H1 (cell line): ENCODE measurements around the gene GMPR. TPM values are rescaled to one million over a fixed set of nuclear protein-coding genes. Genes with fewer than 3 reads are reported as not detected.

Experiments used
- CTCF ChIA-PET: fragments of 300-600 bp; sonication (Branson Sonifier 250); formaldehyde crosslinking; loops from one replicate; lab custom pipeline; 2021; ENCODE audit not compliant: partially characterized antibody; lab: Charles Lee
- POLR2A ChIA-PET: fragments of 300-600 bp; sonication (Branson Sonifier 250); formaldehyde crosslinking; loops from one replicate; lab custom pipeline; 2021; ENCODE audit warnings: inconsistent platforms; ENCODE audit not compliant: partially characterized antibody; lab: Charles Lee
- DNase-seq, 2 experiments: peaks; one replicate each; pipeline versions ENCODE4 v3.0.0 to v3.0.0-alpha.2; 2010 to 2022; ENCODE audit warnings: low spot score in 2 of 2, low read depth in 1 of 2, mixed read lengths in 1 of 2
- FAIRE-seq: peaks from 2 replicates; lab custom pipeline; 2011; peaks lifted over from hg19 to GRCh38; lab: Jason Lieb, UNC
- H2AFZ ChIP-seq: 2 replicates; pipeline ENCODE4 v1.8.1; 2012; ENCODE audit warnings: low read length, inconsistent platforms
- H2AK5ac ChIP-seq: 2 replicates; pipeline ENCODE4 v1.6.1; 2013; ENCODE audit warnings: low read depth, low read length
- H2BK120ac ChIP-seq: replicated peaks from 2 replicates; pipeline ENCODE3; 2013; ENCODE audit warnings: low read depth, low read length, inconsistent platforms
- H2BK12ac ChIP-seq: 2 replicates; pipeline ENCODE4 v1.6.1; 2013; ENCODE audit warnings: low read depth, low read length
- H2BK15ac ChIP-seq: 2 replicates; pipeline ENCODE4 v1.6.1; 2013; ENCODE audit warnings: low read length
- H2BK20ac ChIP-seq: 2 replicates; pipeline ENCODE4 v1.6.1; 2013; ENCODE audit warnings: low read length
- H2BK5ac ChIP-seq: 2 replicates; pipeline ENCODE4 v1.6.1; 2013; ENCODE audit warnings: low read depth, low read length
- H3K14ac ChIP-seq: 2 replicates; pipeline ENCODE4 v1.6.1; 2013; ENCODE audit warnings: inconsistent platforms; ENCODE audit not compliant: insufficient read length
- H3K18ac ChIP-seq: 2 replicates; pipeline ENCODE4 v1.6.1; 2013; ENCODE audit warnings: low read length; ENCODE audit errors: extremely low read depth
- H3K23ac ChIP-seq: 2 replicates; pipeline ENCODE4 v1.6.1; 2013; ENCODE audit warnings: inconsistent platforms; ENCODE audit not compliant: insufficient read length
- H3K23me2 ChIP-seq: 2 replicates; pipeline ENCODE4 v1.6.1; 2013; ENCODE audit warnings: low read depth, low read length
- H3K27ac ChIP-seq: 2 replicates; pipeline ENCODE4 v1.6.1; 2011; ENCODE audit warnings: low read depth, low read length, inconsistent platforms
- H3K27me3 ChIP-seq, 4 experiments: replicated peaks in 1 of 4; 1 replicate in 1 of 4; 2 replicates in 3 of 4; pipeline versions ENCODE4 v1.6.1 to v1.8.1; 2011 to 2013; ENCODE audit warnings: low read length in 3 of 4, mild to moderate bottlenecking in 3 of 4, inconsistent platforms in 2 of 4, mixed read lengths in 2 of 4, moderate library complexity in 1 of 4; ENCODE audit not compliant: control insufficient read depth in 3 of 4, insufficient read depth in 3 of 4; ENCODE audit errors: extremely low read depth in 1 of 4
- H3K36me3 ChIP-seq, 4 experiments: 2 replicates each; pipeline versions ENCODE4 v1.6.1 to v1.8.1; 2011 to 2013; ENCODE audit warnings: mild to moderate bottlenecking in 4 of 4, low read length in 3 of 4, moderate library complexity in 2 of 4, control low read depth in 1 of 4, inconsistent platforms in 1 of 4; ENCODE audit not compliant: insufficient read depth in 4 of 4, control insufficient read depth in 2 of 4
- H3K4ac ChIP-seq: replicated peaks from 2 replicates; pipeline ENCODE3; 2013; ENCODE audit warnings: low read length, low read depth, mixed read lengths, inconsistent platforms; ENCODE audit not compliant: insufficient read length
- H3K4me1 ChIP-seq, 4 experiments: replicated peaks in 1 of 4; 1 replicate in 1 of 4; 2 replicates in 3 of 4; pipeline versions ENCODE4 v1.6.1 to v1.8.1; 2011 to 2013; ENCODE audit warnings: low read length in 3 of 4, inconsistent platforms in 2 of 4, mixed read lengths in 1 of 4; ENCODE audit not compliant: insufficient read depth in 4 of 4, control insufficient read depth in 3 of 4
- H3K4me2 ChIP-seq, 2 experiments: 2 replicates each; pipeline versions ENCODE4 v1.6.1 to v1.8.1; 2011 to 2013; ENCODE audit warnings: low read depth in 2 of 2, low read length in 2 of 2, control low read depth in 1 of 2, inconsistent platforms in 1 of 2, mild to moderate bottlenecking in 1 of 2; ENCODE audit not compliant: insufficient read depth in 1 of 2
- H3K4me3 ChIP-seq, 4 experiments: fragments of 200-600, 300-600 bp in 1 of 4; sonication (generic), shearing (Covaris generic), sonication (Bioruptor Twin) in 1 of 4; 2 replicates each; pipeline versions ENCODE4 v1.5.1 to v1.8.1; 2011 to 2016; ENCODE audit warnings: low read length in 4 of 4, low read depth in 3 of 4, control low read depth in 2 of 4, inconsistent platforms in 2 of 4, mild to moderate bottlenecking in 2 of 4, mixed read lengths in 1 of 4, moderate library complexity in 1 of 4; ENCODE audit not compliant: insufficient read depth in 2 of 4; ENCODE audit errors: extremely low read depth in 1 of 4
- H3K56ac ChIP-seq: replicated peaks from 2 replicates; pipeline ENCODE3; 2013; ENCODE audit warnings: low read depth, mild to moderate bottlenecking, mixed read lengths, low read length, inconsistent platforms; ENCODE audit not compliant: insufficient read length
- H3K79me1 ChIP-seq: 2 replicates; pipeline ENCODE4 v1.6.1; 2013; ENCODE audit warnings: low read depth, low read length, control low read depth
- H3K79me2 ChIP-seq, 2 experiments: 2 replicates each; pipeline versions ENCODE4 v1.6.1 to v1.8.1; 2012 to 2013; ENCODE audit warnings: low read length in 2 of 2, mild to moderate bottlenecking in 2 of 2, inconsistent platforms in 1 of 2; ENCODE audit not compliant: insufficient read depth in 2 of 2, control insufficient read depth in 1 of 2
- H3K9ac ChIP-seq, 4 experiments: replicated peaks in 1 of 4; 1 replicate in 1 of 4; 2 replicates in 3 of 4; pipeline versions ENCODE4 v1.6.1 to v1.8.1; 2011 to 2013; ENCODE audit warnings: low read depth in 3 of 4, low read length in 3 of 4, control low read depth in 2 of 4, mild to moderate bottlenecking in 2 of 4, moderate library complexity in 2 of 4, inconsistent platforms in 1 of 4; ENCODE audit errors: extremely low read depth in 1 of 4
- H3K9me3 ChIP-seq, 2 experiments: 2 replicates each; pipeline versions ENCODE4 v1.6.1 to v1.8.1; 2012 to 2013; ENCODE audit warnings: mild to moderate bottlenecking in 2 of 2, moderate library complexity in 2 of 2, control low read depth in 1 of 2, inconsistent platforms in 1 of 2, low read depth in 1 of 2, low read length in 1 of 2, mixed read lengths in 1 of 2; ENCODE audit not compliant: insufficient read depth in 2 of 2
- H4K20me1 ChIP-seq, 2 experiments: replicated peaks in 1 of 2; 2 replicates each; pipeline versions ENCODE3 to v1.8.1; 2011 to 2013; ENCODE audit warnings: inconsistent platforms in 2 of 2, low read length in 2 of 2, mild to moderate bottlenecking in 1 of 2; ENCODE audit not compliant: insufficient read depth in 2 of 2, control insufficient read depth in 1 of 2
- H4K5ac ChIP-seq: 2 replicates; pipeline ENCODE4 v1.6.1; 2013; ENCODE audit warnings: low read length, low read depth, mixed read lengths, inconsistent platforms; ENCODE audit not compliant: insufficient read length
- H4K8ac ChIP-seq: 2 replicates; pipeline ENCODE4 v1.8.0; 2013; ENCODE audit warnings: mild to moderate bottlenecking, moderate library complexity, low read length, inconsistent platforms; ENCODE audit not compliant: insufficient read depth; ENCODE audit errors: extremely low read depth
- H4K91ac ChIP-seq: replicated peaks from 2 replicates; pipeline ENCODE3; 2013; ENCODE audit warnings: low read length, mixed read lengths, inconsistent platforms; ENCODE audit not compliant: insufficient read length
- CEBPB ChIP-seq: IDR thresholded peaks from 2 replicates; pipeline ENCODE4 v1.6.1; 2012; ENCODE audit warnings: low read depth, low read length
- CHD1 ChIP-seq: IDR thresholded peaks from 2 replicates; pipeline ENCODE4 v1.6.1; 2012; ENCODE audit warnings: low read depth, low read length, improper control_type of control experiment
- HDAC2 ChIP-seq, 2 experiments: fragments of 300-600 bp in 1 of 2; sonication (generic) in 1 of 2; IDR thresholded peaks; 2 replicates each; pipeline ENCODE4 v1.6.1; 2011 to 2012; ENCODE audit warnings: low read depth in 2 of 2, low read length in 2 of 2, mild to moderate bottlenecking in 2 of 2, moderate library complexity in 2 of 2, borderline replicate concordance in 1 of 2, inconsistent platforms in 1 of 2
- JUND ChIP-seq: IDR thresholded peaks from 2 replicates; pipeline ENCODE4 v1.6.1; 2011; ENCODE audit warnings: mild to moderate bottlenecking, improper control_type of control experiment, low read length
- POLR2AphosphoS5 ChIP-seq: IDR thresholded peaks from 2 replicates; pipeline ENCODE4 v1.6.1; 2011; ENCODE audit warnings: low read depth, low read length
- RAD21 ChIP-seq, 2 experiments: IDR thresholded peaks in 1 of 2; conservative IDR thresholded peaks in 1 of 2; 2 replicates each; pipeline ENCODE4 v1.6.1; 2011; ENCODE audit warnings: low read depth in 2 of 2, low read length in 2 of 2, improper control_type of control experiment in 1 of 2, inconsistent platforms in 1 of 2, mild to moderate bottlenecking in 1 of 2, moderate library complexity in 1 of 2
- RNF2 ChIP-seq: fragments of 200-900, 300-1000 bp; sonication (generic); IDR thresholded peaks from 2 replicates; pipeline ENCODE4 v1.7.1; 2016; ENCODE audit warnings: borderline replicate concordance, low read depth, mild to moderate bottlenecking, antibody characterized with exemption, low read length; ENCODE audit not compliant: poor library complexity, severe bottlenecking; ENCODE audit errors: missing control alignments
- SUZ12 ChIP-seq: fragments of 200-600 bp; sonication (generic); IDR thresholded peaks from 2 replicates; pipeline ENCODE4 v1.6.1; 2012; ENCODE audit warnings: mild to moderate bottlenecking, inconsistent platforms, low read length, moderate library complexity, mixed read lengths
- TCF12 ChIP-seq: IDR thresholded peaks from 2 replicates; pipeline ENCODE4 v1.6.1; 2011; ENCODE audit warnings: low read depth, mild to moderate bottlenecking, low read length
- YY1 ChIP-seq: IDR thresholded peaks from 2 replicates; pipeline ENCODE4 v1.6.1; 2011; ENCODE audit warnings: low read depth, mild to moderate bottlenecking, low read length
- WGBS, 2 experiments: shearing (Covaris generic) in 1 of 2; methylation state at CpG; one replicate each; pipeline versions ENCODE4 v1.1.6 to v1.1.7; 2013 to 2015; ENCODE audit warnings: low lambda C conversion rate in 2 of 2, mixed read lengths in 2 of 2, inconsistent platforms in 1 of 2, low coverage in 1 of 2, missing lambda C conversion rate in 1 of 2; ENCODE audit not compliant: insufficient replicate concordance in 2 of 2, insufficient coverage in 1 of 2, insufficient read length in 1 of 2; ENCODE audit errors: extremely low coverage in 1 of 2, missing lambda C conversion rate in 1 of 2; 5-methylcytosine and 5-hydroxymethylcytosine counted together
- polyA plus RNA-seq, 7 experiments: library from polyadenylated mRNA; depleted of rRNA in 3 of 7; stranded (reverse) in 5 of 7; unstranded in 2 of 7; fragments of >200 nt in 5 of 7; fragments of 200-250 nt in 2 of 7; gene quantifications; 1 replicate in 5 of 7; 2 replicates in 1 of 7; 4 replicates in 1 of 7; pipeline versions ENCODE4 v1.2.1 to v1.2.3, GENCODE V29; 2011 to 2013; ENCODE audit warnings: missing spikeins in 2 of 7, mixed read lengths in 2 of 7
- total RNA-seq: library from RNA; stranded (reverse); fragmentation: NEBNext Ultra II Directional; extraction: Animal tissue kit (Norgen Biotek cat#: 25700); gene quantifications from 2 replicates; pipeline ENCODE4 v1.2.1, GENCODE V29; 2021
- TF ChIP-seq, protein P1 (sequence below): IDR thresholded peaks from 2 replicates; pipeline ENCODE4 v1.6.1; 2011; ENCODE audit warnings: low read length, improper control_type of control experiment

GMPR gene
- total and polyA plus RNA-seq, 2 of the 8 experiments (the other 6 are each of a cell fraction or from before 2014, with no cell fraction given), result 0.99 to 1.2 TPM

DNA sequence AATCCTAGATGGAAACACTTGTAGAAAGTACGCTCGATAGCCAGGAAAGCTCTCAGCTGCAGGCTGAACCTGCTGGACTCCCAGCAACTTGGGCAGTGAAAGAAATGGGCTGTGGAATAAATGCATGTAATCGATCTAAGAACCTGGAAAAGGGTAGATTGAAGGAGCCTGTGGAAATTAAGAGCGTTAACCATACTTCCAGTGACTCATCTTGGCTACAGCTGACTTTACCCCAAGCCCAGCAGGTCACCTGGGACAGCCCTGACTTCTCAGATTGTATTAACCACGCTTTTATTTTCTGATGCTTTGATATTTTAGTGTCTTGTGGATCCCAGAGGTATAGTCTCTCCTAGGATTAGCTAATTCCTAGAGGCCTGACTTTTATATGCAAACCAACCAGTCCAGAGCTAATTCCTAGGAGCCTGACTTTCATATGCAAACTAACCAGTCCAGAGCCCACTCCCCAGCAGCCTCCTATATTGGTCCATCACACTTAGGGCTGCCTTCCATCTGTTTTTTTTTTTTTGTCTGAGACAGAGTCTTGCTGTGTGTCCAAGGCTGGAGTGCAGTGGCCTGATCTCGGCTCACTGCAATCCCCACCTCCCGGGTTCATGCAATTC, 86.3 kb downstream of the GMPR start:
- Histone ChIP-seq H3K27ac (no peak overlapping the region), H3K79me1 (no peaks in the 10 kb centered on the region; the same call in 1 of the 2 replicates), H2BK20ac (no peak overlapping the region), H4K20me1 (peaks cover 0 to 2% of the 10 kb centered on the region in 2 experiments), H3K4ac (no peak overlapping the region), H3K4me1 (peaks cover 6 to 14% (median 10%) of the 10 kb centered on the region in 4 experiments), H3K4me2 (peak overlapping the region in 1 of 2 experiments; percentile 43; a peak in 1 of 4 replicates), H4K8ac (no peak overlapping the region), H3K23me2 (no peaks in the 10 kb centered on the region), H3K18ac (no peak overlapping the region; the same call in 1 of the 2 replicates), H2BK12ac (no peak overlapping the region), H3K14ac (no peak overlapping the region), H3K4me3 (no peak overlapping the region), H4K5ac (no peak overlapping the region), H2BK5ac (no peak overlapping the region), H2BK15ac (no peak overlapping the region), H3K23ac (no peak overlapping the region), H3K9ac (peak overlapping the region in 1 of 4 experiments; percentile 38; a peak in 1 of 7 replicates), H3K79me2 (no peaks in the 10 kb centered on the region), H3K56ac (no peak overlapping the region), H3K9me3 (no peaks in the 10 kb centered on the region; a peak in 1 of 4 replicates), H3K36me3 (no peaks in the 10 kb centered on the region), H3K27me3 (no peaks in the 10 kb centered on the region), H2AK5ac (no peak overlapping the region), H4K91ac (no peak overlapping the region), H2AFZ (no peak overlapping the region), H2BK120ac (no peak overlapping the region)
- ChIA-PET POLR2A (interaction anchor here (1.0 kb wide), 1 partner anchor 58 kb away, joined by 3 read pairs; no protein-coding TSS in a partner anchor), CTCF (interaction anchor here (0.7 to 1.9 kb wide), 7 partner anchors 9 to 47 kb away, joined by 3 to 5 read pairs (median 3); no protein-coding TSS in a partner anchor)
- no peak for DNase-seq
- WGBS, 2 experiments, result 76% methylated on average over 7 of the region's 7 CpGs; no CpG with 5 or more reads in 1 of the 2 experiments
- no peak for FAIRE-seq
- TF ChIP-seq SUZ12 (no peak), POLR2AphosphoS5 (no peak), CEBPB (no peak), CHD1 (no peak), RNF2 (no peak), RAD21 (IDR thresholded peaks at IDR 0.05 in 1 of 2, conservative IDR thresholded peaks at IDR 0.05 in 1 of 2; ENCODE audit: low read depth in 2 of 2, low read length in 2 of 2) (no peak), TCF12 (no peak), YY1 (no peak), JUND (no peak), HDAC2 (IDR thresholded peaks at IDR 0.05; ENCODE audit: borderline replicate concordance in 1 of 2, low read depth in 2 of 2, low read length in 2 of 2) (no peak)
- TF ChIP-seq, protein P1, sequence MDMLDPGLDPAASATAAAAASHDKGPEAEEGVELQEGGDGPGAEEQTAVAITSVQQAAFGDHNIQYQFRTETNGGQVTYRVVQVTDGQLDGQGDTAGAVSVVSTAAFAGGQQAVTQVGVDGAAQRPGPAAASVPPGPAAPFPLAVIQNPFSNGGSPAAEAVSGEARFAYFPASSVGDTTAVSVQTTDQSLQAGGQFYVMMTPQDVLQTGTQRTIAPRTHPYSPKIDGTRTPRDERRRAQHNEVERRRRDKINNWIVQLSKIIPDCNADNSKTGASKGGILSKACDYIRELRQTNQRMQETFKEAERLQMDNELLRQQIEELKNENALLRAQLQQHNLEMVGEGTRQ, result no peak
